Testis (tissue), 3 donors: Measurements from ENCODE around the gene PPP2R2D. TPM values are rescaled to one million over a fixed set of nuclear protein-coding genes. Genes with fewer than 3 reads are reported as not detected.
"Not testable (repeated sequence)": the region's sequence is repeated elsewhere in the genome, so short reads cannot be mapped to it uniquely, and the experiment has no call there.

Source experiments
- DNase-seq: peaks from one replicate; pipeline ENCODE4 v3.0.0-alpha.2; 2019
- H3K27ac ChIP-seq, 2 donors: fragments of 200-600 bp; sonication (generic); one replicate each; pipeline ENCODE4 v1.5.1; 2019
- H3K27me3 ChIP-seq: fragments of 200-600 bp; sonication (generic); one replicate; pipeline ENCODE4 v1.5.1; 2019
- H3K36me3 ChIP-seq: fragments of 200-600 bp; sonication (generic); one replicate; pipeline ENCODE4 v1.5.1; 2017; ENCODE audit warnings: low read depth; ENCODE audit errors: missing control alignments
- H3K4me1 ChIP-seq: fragments of 200-600 bp; sonication (generic); one replicate; pipeline ENCODE4 v1.5.1; 2019
- H3K4me3 ChIP-seq, 2 donors: fragments of 200-600 bp; sonication (generic); one replicate each; pipeline ENCODE4 v1.5.1; 2017 to 2019
- H3K9me3 ChIP-seq: fragments of 200-600 bp; sonication (generic); one replicate; pipeline ENCODE4 v1.5.1; 2017
- CTCF ChIP-seq, 3 experiments: fragments of 450-650 bp in 2 of 3; fragments of 200-600 bp in 1 of 3; sonication (generic) in 1 of 3; IDR thresholded peaks; one replicate each; pipeline ENCODE4 v1.5.1; 2016 to 2019; ENCODE audit warnings: antibody characterized with exemption in 3 of 3, mild to moderate bottlenecking in 2 of 3, moderate library complexity in 1 of 3
- POLR2A ChIP-seq: fragments of 450-650 bp; IDR thresholded peaks from one replicate; pipeline ENCODE4 v1.6.1; 2017; ENCODE audit warnings: antibody characterized with exemption, mild to moderate bottlenecking, moderate library complexity
- WGBS, 2 donors: methylation state at CpG; one replicate each; pipeline ENCODE4 v1.1.5; 2018; 5-methylcytosine and 5-hydroxymethylcytosine counted together
- intact Hi-C: fragments of 100-400 bp; cut with DNase I; formaldehyde crosslinking; loops from one replicate; pipeline ENCODE4 v1.15.1; 2023; ENCODE audit warnings: low total_unique reads
- polyA plus RNA-seq: library from polyadenylated mRNA; stranded (reverse); fragments of 350-450 nt; fragmentation: Illumina TruSeq; extraction: RNeasy Lipid Tissue Mini Kit (QIAGEN cat#74804); gene quantifications from one replicate; pipeline ENCODE4 v1.2.3, GENCODE V29; 2014; ENCODE audit warnings: low read depth, low replicate concordance; ENCODE audit not compliant: insufficient read depth
- total RNA-seq, 2 donors: library from RNA; depleted of rRNA; stranded (reverse); fragments of >200 nt; gene quantifications; one replicate each; pipeline ENCODE4 v1.2.3, GENCODE V29; 2016

The PPP2R2D gene
- total and polyA plus RNA-seq, 3 donors from 2014 or later: 34.9 to 49.2 (median 48.5) TPM

GRCh38 chr10:131983780-131984179 lies 83.0 kb downstream of the PPP2R2D start:
- 52 to 71% methylated on average over 6 of the region's 6 CpGs for WGBS, 2 donors
- no peaks in the 10 kb centered on the region for H3K36me3 ChIP-seq
- peaks cover 14% of the 10 kb centered on the region for H3K4me1 ChIP-seq
- no peaks in the 10 kb centered on the region for H3K27me3 ChIP-seq
- no peak overlapping the region for H3K4me3 ChIP-seq
- intact Hi-C loops: no loop called here
- no peak for DNase-seq
- H3K9me3 ChIP-seq: no peaks in the 10 kb centered on the region
- H3K27ac ChIP-seq: no peak overlapping the region
- TF ChIP-seq POLR2A (no peak), CTCF (IDR thresholded peaks at IDR 0.05) (no peak)

- WGBS, 2 donors: 93 to 95% methylated on average over 7 of the region's 7 CpGs
- intact Hi-C loops, H3K27ac ChIP-seq, H3K27me3 ChIP-seq, H3K4me1 ChIP-seq, H3K36me3 ChIP-seq, H3K4me3 ChIP-seq, DNase-seq, H3K9me3 ChIP-seq: not testable (repeated sequence)
Observed at GRCh38 chr10:131986851-131987250, 86.0 kb downstream of the PPP2R2D start.

GRCh38 chr10:131987301-131987700 lies 86.5 kb downstream of the PPP2R2D start:
- H3K27me3 ChIP-seq, H3K4me3 ChIP-seq, H3K9me3 ChIP-seq, H3K27ac ChIP-seq, intact Hi-C loops, H3K4me1 ChIP-seq, H3K36me3 ChIP-seq, DNase-seq: not testable (repeated sequence)
- WGBS, 2 donors: 92 to 97% methylated on average over 5 of the region's 5 CpGs

- H3K4me1 ChIP-seq, intact Hi-C loops, H3K27me3 ChIP-seq, H3K4me3 ChIP-seq, DNase-seq, H3K36me3 ChIP-seq, H3K9me3 ChIP-seq, H3K27ac ChIP-seq: not testable (repeated sequence)
- WGBS, 2 donors: 96 to 98% methylated on average over 3 of the region's 3 CpGs
Observed at GRCh38 chr10:131987786-131988185, 87.0 kb downstream of the PPP2R2D start.

- no peaks in the 10 kb centered on the region for H3K9me3 ChIP-seq
- intact Hi-C loops: no loop called here
- no peaks in the 10 kb centered on the region for H3K27me3 ChIP-seq
- no peaks in the 10 kb centered on the region for H3K36me3 ChIP-seq
- no peak overlapping the region for H3K27ac ChIP-seq
- no peak overlapping the region for H3K4me3 ChIP-seq
- 85 to 95% methylated on average over 3 of the region's 3 CpGs for WGBS, 2 donors
- peaks cover 2% of the 10 kb centered on the region for H3K4me1 ChIP-seq
- TF ChIP-seq CTCF (IDR thresholded peaks at IDR 0.05) (no peak), POLR2A (no peak)
- DNase-seq: no peak
Observed at GRCh38 chr10:131991726-131992125, 90.9 kb downstream of the PPP2R2D start.

GRCh38 chr10:131993275-131993674 lies 92.5 kb downstream of the PPP2R2D start:
- H3K4me1 ChIP-seq: peaks cover 16% of the 10 kb centered on the region
- H3K27me3 ChIP-seq: no peaks in the 10 kb centered on the region
- no peak for DNase-seq
- H3K27ac ChIP-seq: no peak overlapping the region
- H3K9me3 ChIP-seq: no peaks in the 10 kb centered on the region
- TF ChIP-seq CTCF (IDR thresholded peaks at IDR 0.05) (no peak), POLR2A (no peak)
- 94% methylated on average over 14 of the region's 14 CpGs for WGBS, 2 donors
- intact Hi-C loops: no loop called here
- no peaks in the 10 kb centered on the region for H3K36me3 ChIP-seq
- no peak overlapping the region for H3K4me3 ChIP-seq
